HEK293T (cell line): Measurements from ENCODE around the gene HDAC11.

ENCODE experiments used
- BHLHE40 ChIP-seq: fragments of 450-650 bp; IDR thresholded peaks from 2 replicates; pipeline ENCODE4 v1.6.1; 2016; ENCODE audit warnings: mild to moderate bottlenecking, moderate library complexity, borderline replicate concordance
- FOXA1 ChIP-seq: fragments of 450-650 bp; IDR thresholded peaks from 2 replicates; pipeline ENCODE4 v1.6.1; 2016; ENCODE audit warnings: mild to moderate bottlenecking
- FOXM1 ChIP-seq: fragments of 450-650 bp; IDR thresholded peaks from 2 replicates; pipeline ENCODE4 v1.6.1; 2017; ENCODE audit warnings: mild to moderate bottlenecking, borderline replicate concordance
- HDGF ChIP-seq: fragments of 450-650 bp; IDR thresholded peaks from 2 replicates; pipeline ENCODE4 v1.6.1; 2017; ENCODE audit warnings: antibody characterized with exemption, borderline replicate concordance
- LEF1 ChIP-seq: fragments of 450-650 bp; IDR thresholded peaks from 2 replicates; pipeline ENCODE4 v1.6.1; 2017; ENCODE audit warnings: mild to moderate bottlenecking, borderline replicate concordance
- NFRKB ChIP-seq: fragments of 450-650 bp; IDR thresholded peaks from 2 replicates; pipeline ENCODE4 v1.6.1; 2016; ENCODE audit warnings: mild to moderate bottlenecking, moderate library complexity
- SP1 ChIP-seq: fragments of 450-650 bp; IDR thresholded peaks from 2 replicates; pipeline ENCODE4 v1.6.1; 2017
- TARDBP ChIP-seq: fragments of 450-650 bp; IDR thresholded peaks from 2 replicates; pipeline ENCODE4 v1.6.1; 2016
- TF ChIP-seq, protein P1 (sequence below): fragments of 450-650 bp; IDR thresholded peaks from 2 replicates; pipeline ENCODE4 v1.6.1; 2016

DNA sequence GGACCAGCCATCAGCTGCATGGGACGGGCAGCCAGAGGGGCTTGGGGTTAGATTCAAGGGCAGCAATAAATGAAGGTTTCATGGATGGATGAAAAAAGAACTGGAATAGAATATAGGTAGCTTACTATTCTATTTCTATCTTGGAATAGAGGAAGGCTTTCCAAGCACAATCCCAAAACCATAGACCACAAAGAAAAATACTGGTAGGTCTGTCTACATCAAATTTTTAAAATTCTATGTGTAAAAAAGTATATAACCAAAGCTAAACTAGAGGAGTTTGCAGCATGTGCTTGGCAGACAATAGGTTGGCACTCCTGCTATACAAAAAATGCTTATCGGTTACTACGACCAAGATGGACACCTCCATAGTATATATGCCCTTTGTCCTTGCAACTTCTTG is 61.6 kb downstream of the HDAC11 start:
- TF ChIP-seq NFRKB (no peak), FOXA1 (no peak), BHLHE40 (no peak), HDGF (no peak), FOXM1 (no peak), LEF1 (no peak), SP1 (no peak), TARDBP (no peak)
- TF ChIP-seq, protein P1, sequence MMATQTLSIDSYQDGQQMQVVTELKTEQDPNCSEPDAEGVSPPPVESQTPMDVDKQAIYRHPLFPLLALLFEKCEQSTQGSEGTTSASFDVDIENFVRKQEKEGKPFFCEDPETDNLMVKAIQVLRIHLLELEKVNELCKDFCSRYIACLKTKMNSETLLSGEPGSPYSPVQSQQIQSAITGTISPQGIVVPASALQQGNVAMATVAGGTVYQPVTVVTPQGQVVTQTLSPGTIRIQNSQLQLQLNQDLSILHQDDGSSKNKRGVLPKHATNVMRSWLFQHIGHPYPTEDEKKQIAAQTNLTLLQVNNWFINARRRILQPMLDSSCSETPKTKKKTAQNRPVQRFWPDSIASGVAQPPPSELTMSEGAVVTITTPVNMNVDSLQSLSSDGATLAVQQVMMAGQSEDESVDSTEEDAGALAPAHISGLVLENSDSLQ = no peak
